ENCODE data around the gene MYO5B.

- TF ChIP-seq POLR2A (IDR thresholded peaks at IDR 0.05; ENCODE audit: low read length), result no peak
- TF ChIP-seq GATA1 (IDR thresholded peaks at IDR 0.05; ENCODE audit: low read depth, low read length), result no peak
Measured at GRCh38 chr18:49898421-49898820, 296.5 kb downstream of the MYO5B start.

Data from erythroblast (primary cell).